ENCODE measurements around the gene PTGDS. TPM values are rescaled to one million over a fixed set of nuclear protein-coding genes. Genes with fewer than 3 reads are reported as not detected.

The PTGDS gene
- total RNA-seq, 3 donors from 2014 or later, result 46.7 to 72.6 (median 48.2) TPM

- Histone ChIP-seq H3K4me3 (no peak overlapping the region), H3K27me3 (no peaks in the 10 kb centered on the region), H3K4me1 (peaks cover 7 to 21% of the 10 kb centered on the region in 2 donors), H3K36me3 (no peaks in the 10 kb centered on the region), H3K9me3 (no peaks in the 10 kb centered on the region), H3K27ac (peak overlapping the region in 1 of 2 donors; percentile 43)
- no peak for DNase-seq (ENCODE audit: low spot score in 2 of 2)
- intact Hi-C loops (cut with DNase I; ENCODE audit: low total_unique reads), result no loop called here
- TF ChIP-seq POLR2A (IDR thresholded peaks at IDR 0.05) (no peak), POLR2AphosphoS5 (IDR thresholded peaks at IDR 0.05) (no peak), CTCF (IDR thresholded peaks at IDR 0.05) (no peak)
Measured at GRCh38 chr9:137022662-137023008, 45.3 kb downstream of the PTGDS start.

- no peaks in the 10 kb centered on the region for H3K9me3 ChIP-seq
- H3K4me1 ChIP-seq, result peaks cover 7 to 21% of the 10 kb centered on the region in 2 donors
- TF ChIP-seq POLR2A (IDR thresholded peaks at IDR 0.05) (no peak), POLR2AphosphoS5 (IDR thresholded peaks at IDR 0.05) (no peak), CTCF (IDR thresholded peaks at IDR 0.05) (no peak)
- no peak overlapping the region for H3K4me3 ChIP-seq
- DNase-seq (ENCODE audit: low spot score in 2 of 2), result no peak
- intact Hi-C loops (cut with DNase I; ENCODE audit: low total_unique reads), result no loop called here
- H3K36me3 ChIP-seq, result no peaks in the 10 kb centered on the region
- no peaks in the 10 kb centered on the region for H3K27me3 ChIP-seq
- H3K27ac ChIP-seq, result peak overlapping the region in 1 of 2 donors; percentile 32
Measured at GRCh38 chr9:137023157-137023556, 45.9 kb downstream of the PTGDS start.

GRCh38 chr9:137023583-137023991 lies 46.3 kb downstream of the PTGDS start:
- DNase-seq (ENCODE audit: low spot score in 2 of 2), result no peak
- Histone ChIP-seq H3K27ac (peak overlapping the region in 1 of 2 donors; percentile 32), H3K4me3 (no peak overlapping the region), H3K36me3 (no peaks in the 10 kb centered on the region), H3K27me3 (no peaks in the 10 kb centered on the region), H3K9me3 (no peaks in the 10 kb centered on the region), H3K4me1 (peaks cover 10 to 21% of the 10 kb centered on the region in 2 donors)
- no peak for TF ChIP-seq POLR2AphosphoS5 (IDR thresholded peaks at IDR 0.05)
- no peak for TF ChIP-seq CTCF (IDR thresholded peaks at IDR 0.05)
- no peak for TF ChIP-seq POLR2A (IDR thresholded peaks at IDR 0.05)
- intact Hi-C loops (cut with DNase I; ENCODE audit: low total_unique reads), result no loop called here

- Histone ChIP-seq H3K4me1 (peaks cover 12 to 27% of the 10 kb centered on the region in 2 donors), H3K9me3 (no peaks in the 10 kb centered on the region), H3K27me3 (no peaks in the 10 kb centered on the region), H3K27ac (peak overlapping the region; percentile 41 to 69), H3K4me3 (peak overlapping the region in 2 of 3 donors; percentile 2 to 9), H3K36me3 (no peaks in the 10 kb centered on the region)
- intact Hi-C loops (cut with DNase I; ENCODE audit: low total_unique reads), result no loop called here
- TF ChIP-seq CTCF (IDR thresholded peaks at IDR 0.05), result peak in 1 of 3 donors; percentile 15
- no peak for TF ChIP-seq POLR2A (IDR thresholded peaks at IDR 0.05)
- peak in 1 of 2 donors; percentile 79 for DNase-seq (ENCODE audit: low spot score in 2 of 2)
Measured at GRCh38 chr9:137025517-137025966, 48.2 kb downstream of the PTGDS start.

GRCh38 chr9:137026384-137026783 lies 49.1 kb downstream of the PTGDS start:
- Histone ChIP-seq H3K4me1 (peaks cover 12 to 27% of the 10 kb centered on the region in 2 donors), H3K9me3 (no peaks in the 10 kb centered on the region), H3K27ac (peak overlapping the region in 1 of 2 donors; percentile 55), H3K27me3 (no peaks in the 10 kb centered on the region), H3K4me3 (peak overlapping the region in 1 of 3 donors; percentile 66), H3K36me3 (no peaks in the 10 kb centered on the region)
- intact Hi-C loops (cut with DNase I; ENCODE audit: low total_unique reads), result no loop called here
- DNase-seq (ENCODE audit: low spot score in 2 of 2), result no peak
- TF ChIP-seq POLR2AphosphoS5 (IDR thresholded peaks at IDR 0.05), result no peak
- no peak for TF ChIP-seq POLR2A (IDR thresholded peaks at IDR 0.05)
- TF ChIP-seq CTCF (IDR thresholded peaks at IDR 0.05), result no peak

All from breast epithelium (tissue), 4 donors.